Measurements from ENCODE around the gene IGFBP6.

The IGFBP6 gene

GRCh38 chr12:53097564-53098353 is at the start of gene IGFBP6:
Gene IGFBP6, plus strand, starts transcription at chr12:53097667. Its CDS starts 51 bp downstream, at chr12:53097718.
- peak within 1 kb of the TSS; percentile 40 for H3K4me3 ChIP-seq (ENCODE audit: low read depth, low read length)
- TF ChIP-seq CTCF (IDR thresholded peaks at IDR 0.05; ENCODE audit: control insufficient read depth, extremely low read depth, insufficient read depth): no peak
- DNase-seq (ENCODE audit: low read depth): no peak

- peak; percentile 65 for TF ChIP-seq CTCF (IDR thresholded peaks at IDR 0.05; ENCODE audit: control insufficient read depth, extremely low read depth, insufficient read depth)
- H3K4me3 ChIP-seq (ENCODE audit: low read depth, low read length): peak overlapping the region; percentile 23; the same call in 1 of the 2 replicates
- no peak for DNase-seq (ENCODE audit: low read depth)
Observed at GRCh38 chr12:53048033-53048779, 49.3 kb upstream of the IGFBP6 start.

GRCh38 chr12:53048780-53049401 is 48.6 kb upstream of the IGFBP6 start:
- TF ChIP-seq CTCF (IDR thresholded peaks at IDR 0.05; ENCODE audit: control insufficient read depth, extremely low read depth, insufficient read depth): no peak
- peak overlapping the region; percentile 16; the same call in 1 of the 2 replicates for H3K4me3 ChIP-seq (ENCODE audit: low read depth, low read length)
- no peak for DNase-seq (ENCODE audit: low read depth)

- no peak for DNase-seq (ENCODE audit: low read depth)
- no peak for TF ChIP-seq CTCF (IDR thresholded peaks at IDR 0.05; ENCODE audit: control insufficient read depth, extremely low read depth, insufficient read depth)
- H3K4me3 ChIP-seq (ENCODE audit: low read depth, low read length): peak within 1 kb of the TSS; percentile 48
Observed at GRCh38 chr12:53049571-53050318, 47.7 kb upstream of the IGFBP6 start, which contains the start of gene TNS2. Gene TNS2, plus strand, starts transcription at chr12:53050065. Its CDS starts 121 bp downstream, at chr12:53050186.

- TF ChIP-seq CTCF (IDR thresholded peaks at IDR 0.05; ENCODE audit: control insufficient read depth, extremely low read depth, insufficient read depth): no peak
- peak overlapping the region; percentile 48 for H3K4me3 ChIP-seq (ENCODE audit: low read depth, low read length)
- no peak for DNase-seq (ENCODE audit: low read depth)
Observed at GRCh38 chr12:53050426-53051057, 46.9 kb upstream of the IGFBP6 start.
